Activated T-helper 1 cell treated with Interleukin-2 at 50 U/mL for 16 hours (primary cell): ENCODE measurements around the gene GDAP2.

Experiments used
- DNase-seq: peaks from one replicate; pipeline ENCODE4 v3.0.0-alpha.2; 2020; ENCODE audit warnings: low read depth

GDAP2 gene

GRCh38 chr1:117842408-117843170, 86.8 kb downstream of the GDAP2 start:
- no peak for DNase-seq

DNA sequence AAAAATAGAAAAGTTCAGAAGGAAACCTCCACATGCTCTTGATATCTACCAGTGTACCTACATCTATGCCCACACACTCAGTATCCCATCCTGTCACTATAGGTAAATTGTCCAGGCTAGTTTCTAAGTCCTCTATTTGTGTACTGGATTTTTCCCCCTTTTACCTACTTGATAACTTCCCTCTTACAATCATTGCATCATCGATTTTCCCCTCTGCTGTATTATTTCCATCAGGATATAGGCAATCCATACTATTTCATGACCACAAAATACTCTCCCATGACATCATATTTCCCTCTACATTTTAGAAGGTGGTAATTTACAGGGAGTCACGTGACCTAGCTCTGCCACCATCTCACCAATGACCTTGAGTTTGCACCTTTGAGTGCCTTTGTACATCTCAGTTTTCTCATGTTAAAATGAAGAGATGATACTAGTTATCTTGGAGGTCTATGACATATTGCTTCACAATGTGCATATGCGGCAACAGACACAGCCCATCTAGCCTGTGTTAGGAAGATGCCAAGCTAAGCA, 88.2 kb downstream of the GDAP2 start:
- DNase-seq = no peak

- no peak for DNase-seq
Measured at GRCh38 chr1:117838911-117839310, 90.5 kb downstream of the GDAP2 start.

DNA sequence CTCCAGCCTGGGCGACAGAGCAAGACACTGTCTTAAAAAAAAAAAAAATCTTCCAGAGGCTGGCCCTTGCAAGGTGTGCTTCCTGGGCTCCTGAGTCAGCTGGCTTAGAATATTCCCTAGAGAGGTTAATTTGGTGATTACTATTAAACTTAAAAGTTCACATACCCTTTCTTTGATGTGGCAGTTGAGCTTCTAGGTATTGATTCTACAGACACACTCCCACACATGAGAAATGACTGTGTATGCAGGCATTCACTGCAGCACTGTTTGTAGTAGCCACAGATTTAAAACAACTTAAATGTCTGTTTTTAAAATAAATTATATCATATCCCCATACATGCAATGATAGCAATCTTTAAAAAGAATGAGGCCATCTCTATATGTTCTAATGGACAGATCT, 93.4 kb downstream of the GDAP2 start:
- no peak for DNase-seq

- no peak for DNase-seq
Measured at GRCh38 chr1:117834416-117834815, 95.0 kb downstream of the GDAP2 start.

- no peak for DNase-seq
Measured at GRCh38 chr1:117832453-117832852, 97.0 kb downstream of the GDAP2 start.

DNA sequence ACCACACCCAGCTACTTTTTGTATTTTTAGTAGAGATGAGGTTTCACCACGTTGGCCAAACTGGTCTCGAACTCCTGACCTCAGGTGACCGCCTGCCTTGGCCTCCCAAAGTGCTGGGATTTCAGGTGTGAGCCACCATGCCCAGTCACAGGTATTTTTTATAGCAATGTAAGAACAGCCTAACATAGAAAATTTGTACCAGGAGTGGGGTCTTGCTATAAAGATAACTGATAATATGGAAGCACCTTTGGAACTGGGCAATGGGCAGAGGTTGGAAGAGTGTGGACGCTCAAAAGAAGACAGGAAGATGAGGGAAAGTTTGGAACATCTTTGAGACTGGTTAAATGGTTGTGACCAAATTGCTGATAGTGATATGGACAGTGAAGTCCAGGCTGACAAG, 99.2 kb downstream of the GDAP2 start:
- no peak for DNase-seq

GRCh38 chr1:117828201-117828600, 101.2 kb downstream of the GDAP2 start:
- no peak for DNase-seq

DNA sequence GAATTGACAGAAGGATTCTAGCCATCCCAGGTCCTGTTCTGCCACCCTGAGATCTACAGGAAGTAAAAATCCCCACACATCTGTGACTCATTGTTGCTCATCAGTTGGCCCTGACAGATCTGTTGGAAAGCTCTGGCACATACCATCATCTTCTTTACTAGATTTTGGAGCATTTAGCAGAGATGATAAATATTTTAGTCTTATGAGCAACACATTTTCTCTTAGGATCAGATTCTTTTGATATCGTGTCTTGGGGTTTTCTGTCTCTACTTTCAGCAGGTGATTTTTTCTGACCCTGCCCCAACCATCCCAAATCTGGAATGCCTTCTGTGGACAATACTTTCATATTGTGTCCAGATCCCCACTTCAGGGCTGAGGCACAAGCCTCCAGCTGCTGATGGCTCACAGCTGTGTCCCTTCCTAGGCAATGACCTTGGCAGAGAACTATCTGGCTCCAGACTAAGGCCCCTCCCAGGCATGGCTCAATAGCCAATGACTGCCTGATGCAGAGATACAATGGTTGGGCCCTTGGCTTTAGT, 102.8 kb downstream of the GDAP2 start:
- DNase-seq = no peak

GRCh38 chr1:117826119-117826518, 103.3 kb downstream of the GDAP2 start:
- DNase-seq = no peak

GRCh38 chr1:117825414-117825813, 104.0 kb downstream of the GDAP2 start:
- no peak for DNase-seq

DNA sequence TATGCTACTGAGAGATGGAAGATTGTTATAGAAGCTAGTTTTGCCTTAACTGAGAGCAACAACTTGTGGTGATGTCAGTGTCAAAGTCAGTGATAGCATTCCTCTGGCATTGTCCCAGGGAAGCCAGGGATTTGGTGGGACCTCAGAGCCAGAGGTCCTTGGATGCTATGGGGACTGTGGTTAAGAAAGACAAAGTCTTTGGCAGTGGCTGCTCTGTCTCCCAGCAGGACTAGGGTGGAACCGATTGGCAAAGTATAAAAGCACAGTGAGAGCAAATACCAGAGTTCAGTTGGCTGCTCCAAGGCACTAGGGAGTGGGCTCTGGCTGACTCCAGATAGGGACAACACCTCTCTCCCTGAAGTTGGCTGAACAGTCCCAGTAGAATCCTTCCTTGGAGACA, 104.8 kb downstream of the GDAP2 start:
- DNase-seq = no peak

GRCh38 chr1:117821774-117822482, 107.5 kb downstream of the GDAP2 start:
- no peak for DNase-seq

- DNase-seq = no peak
Measured at GRCh38 chr1:117821382-117821755, 108.1 kb downstream of the GDAP2 start.

GRCh38 chr1:117820694-117821381, 108.6 kb downstream of the GDAP2 start:
- no peak for DNase-seq

GRCh38 chr1:117820096-117820495, 109.3 kb downstream of the GDAP2 start:
- DNase-seq = no peak

GRCh38 chr1:117819301-117819700, 110.1 kb downstream of the GDAP2 start:
- no peak for DNase-seq

DNA sequence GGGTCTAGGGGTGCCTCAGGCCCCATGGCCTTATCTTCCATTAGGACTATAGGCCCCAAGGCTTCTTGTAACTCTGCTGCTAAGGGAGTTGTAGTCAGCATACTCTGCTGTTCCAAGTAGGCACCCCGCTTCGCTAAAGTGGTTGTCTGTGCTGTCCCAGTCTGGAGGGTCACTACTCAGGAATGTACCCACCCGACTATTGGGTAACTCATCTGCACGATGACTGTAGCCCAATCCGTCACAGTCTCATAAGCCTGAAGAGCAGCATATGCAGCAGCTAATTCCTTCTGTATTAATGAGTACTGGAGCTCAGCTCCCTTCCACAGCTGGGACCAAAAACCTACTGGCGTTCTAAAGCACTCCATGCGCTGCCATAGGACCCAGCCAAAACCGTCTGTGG, 111.0 kb downstream of the GDAP2 start:
- DNase-seq = no peak

DNA sequence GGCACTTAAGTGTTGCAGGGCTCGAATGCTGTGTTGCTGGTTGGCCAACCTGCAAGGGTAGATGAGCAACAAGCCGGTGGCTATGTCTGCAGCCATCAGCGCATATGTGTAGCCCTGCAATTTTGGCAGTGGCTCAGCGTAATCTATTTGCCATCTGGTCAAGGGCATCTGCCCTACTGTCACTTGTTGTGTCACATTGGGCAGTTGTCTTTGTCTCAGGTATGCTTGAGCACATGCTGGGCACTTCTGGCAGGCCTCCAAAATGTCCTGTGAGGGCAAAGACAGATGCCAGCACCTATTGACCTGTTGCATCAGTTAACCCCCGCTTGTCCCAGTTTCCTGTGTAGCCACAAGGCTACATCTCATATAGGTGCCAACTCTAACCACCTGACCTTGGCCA, 111.8 kb downstream of the GDAP2 start:
- DNase-seq = no peak

GRCh38 chr1:117815926-117816325, 113.5 kb downstream of the GDAP2 start:
- no peak for DNase-seq

GRCh38 chr1:117814856-117815797, 114.3 kb downstream of the GDAP2 start:
- no peak for DNase-seq
